ENCODE results near the gene ERH. TPM values are rescaled to one million over a fixed set of nuclear protein-coding genes. Genes with fewer than 3 reads are reported as not detected.

ERH gene
- total and polyA plus RNA-seq, 10 of the 15 experiments (the other 5 are each of a cell fraction or from before 2014, with no cell fraction given): 255 to 852 (median 382) TPM

DNA sequence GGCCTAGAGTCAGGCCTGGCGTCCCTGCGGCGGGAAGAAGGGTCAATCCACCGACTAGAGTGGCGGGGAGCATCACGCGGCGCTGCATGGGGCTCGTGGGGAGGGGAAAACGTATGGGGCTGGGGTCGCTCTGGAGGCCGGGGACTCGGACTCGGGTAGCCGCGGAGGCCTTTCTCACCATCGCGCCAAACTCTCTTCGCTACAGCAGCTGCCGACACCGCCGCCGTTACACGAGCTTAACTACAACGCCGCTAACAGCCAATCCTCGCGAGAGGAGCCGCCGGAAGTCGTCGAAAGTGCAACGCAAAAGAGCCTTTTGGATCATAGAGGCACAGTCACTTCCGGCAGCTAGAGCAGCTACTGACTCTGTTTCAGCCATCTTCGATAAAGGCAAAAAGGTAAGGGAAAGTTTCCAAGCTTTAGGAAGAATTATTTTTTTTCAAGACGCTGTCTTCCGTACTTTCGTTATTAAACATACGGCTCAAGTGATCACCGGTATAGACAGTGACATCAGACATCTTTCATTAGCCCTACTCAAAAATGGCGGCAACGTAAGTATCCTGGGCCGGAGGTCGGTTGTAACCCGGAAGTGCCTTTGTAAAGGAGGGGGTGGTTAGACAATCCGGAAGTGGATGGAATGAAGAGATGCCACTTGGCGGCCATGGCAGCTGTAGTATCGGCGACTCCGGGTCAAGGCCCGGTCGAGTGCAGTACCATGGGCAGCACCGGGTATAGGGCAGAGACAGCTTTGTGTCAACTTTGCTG lies at the start of gene ERH, which contains the start of gene SLC39A9 (continued):
- peak; percentile 27; the same call in 1 of the 2 replicates for TF ChIP-seq HSF1 (IDR thresholded peaks at IDR 0.05; ENCODE audit: low read depth, low read length)
- no peak for TF ChIP-seq NFIC (IDR thresholded peaks at IDR 0.05; ENCODE audit: low read depth, low read length)
- no peak for TF ChIP-seq ZBTB11 (CRISPR knock-in tag; IDR thresholded peaks at IDR 0.05)
- TF ChIP-seq SUPT20H (IDR thresholded peaks at IDR 0.05; ENCODE audit: borderline replicate concordance, control insufficient read depth, low read depth, low read length): no peak
- TF ChIP-seq, protein P1, sequence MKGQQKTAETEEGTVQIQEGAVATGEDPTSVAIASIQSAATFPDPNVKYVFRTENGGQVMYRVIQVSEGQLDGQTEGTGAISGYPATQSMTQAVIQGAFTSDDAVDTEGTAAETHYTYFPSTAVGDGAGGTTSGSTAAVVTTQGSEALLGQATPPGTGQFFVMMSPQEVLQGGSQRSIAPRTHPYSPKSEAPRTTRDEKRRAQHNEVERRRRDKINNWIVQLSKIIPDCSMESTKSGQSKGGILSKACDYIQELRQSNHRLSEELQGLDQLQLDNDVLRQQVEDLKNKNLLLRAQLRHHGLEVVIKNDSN (IDR thresholded peaks at IDR 0.05; ENCODE audit: borderline replicate concordance, extremely low read length, insufficient read depth, low read depth, low read length): no peak
- TF ChIP-seq, protein P2, sequence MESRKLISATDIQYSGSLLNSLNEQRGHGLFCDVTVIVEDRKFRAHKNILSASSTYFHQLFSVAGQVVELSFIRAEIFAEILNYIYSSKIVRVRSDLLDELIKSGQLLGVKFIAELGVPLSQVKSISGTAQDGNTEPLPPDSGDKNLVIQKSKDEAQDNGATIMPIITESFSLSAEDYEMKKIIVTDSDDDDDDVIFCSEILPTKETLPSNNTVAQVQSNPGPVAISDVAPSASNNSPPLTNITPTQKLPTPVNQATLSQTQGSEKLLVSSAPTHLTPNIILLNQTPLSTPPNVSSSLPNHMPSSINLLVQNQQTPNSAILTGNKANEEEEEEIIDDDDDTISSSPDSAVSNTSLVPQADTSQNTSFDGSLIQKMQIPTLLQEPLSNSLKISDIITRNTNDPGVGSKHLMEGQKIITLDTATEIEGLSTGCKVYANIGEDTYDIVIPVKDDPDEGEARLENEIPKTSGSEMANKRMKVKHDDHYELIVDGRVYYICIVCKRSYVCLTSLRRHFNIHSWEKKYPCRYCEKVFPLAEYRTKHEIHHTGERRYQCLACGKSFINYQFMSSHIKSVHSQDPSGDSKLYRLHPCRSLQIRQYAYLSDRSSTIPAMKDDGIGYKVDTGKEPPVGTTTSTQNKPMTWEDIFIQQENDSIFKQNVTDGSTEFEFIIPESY (IDR thresholded peaks at IDR 0.05): no peak; the same call in 1 of the 2 replicates
- TF ChIP-seq SP1 (IDR thresholded peaks at IDR 0.05; ENCODE audit: low read depth, low read length): peak; percentile 32
- peak in 1 of 2 experiments; percentile 33; a peak in 1 of 4 replicates for TF ChIP-seq ETV6 (conservative IDR thresholded peaks at IDR 0.05 in 1 of 2, IDR thresholded peaks at IDR 0.05 in 1 of 2; ENCODE audit: borderline replicate concordance in 1 of 2, low read depth in 1 of 2)
- peak; percentile 66; the same call in 1 of the 2 replicates for TF ChIP-seq TCF3 (IDR thresholded peaks at IDR 0.05; ENCODE audit: borderline replicate concordance, insufficient read depth, low read depth, low read length)
- no peak for TF ChIP-seq ZNF622 (IDR thresholded peaks at IDR 0.05)
- TF ChIP-seq ZNF217 (IDR thresholded peaks at IDR 0.05): no peak
- TF ChIP-seq CBX5 (IDR thresholded peaks at IDR 0.05; ENCODE audit: low read depth): no peak
- peak in 1 of 2 experiments; percentile 82; a peak in 2 of 3 replicates for TF ChIP-seq EGR1 (IDR thresholded peaks at IDR 0.05; ENCODE audit: borderline replicate concordance in 1 of 2, low read depth in 2 of 2, low read length in 2 of 2)
- TF ChIP-seq BACH1 (IDR thresholded peaks at IDR 0.05; ENCODE audit: borderline replicate concordance): peak; percentile 22; the same call in 1 of the 2 replicates
- peak; percentile 86 for TF ChIP-seq HCFC1 (IDR thresholded peaks at IDR 0.05; ENCODE audit: low read length)
- TF ChIP-seq, protein P3, sequence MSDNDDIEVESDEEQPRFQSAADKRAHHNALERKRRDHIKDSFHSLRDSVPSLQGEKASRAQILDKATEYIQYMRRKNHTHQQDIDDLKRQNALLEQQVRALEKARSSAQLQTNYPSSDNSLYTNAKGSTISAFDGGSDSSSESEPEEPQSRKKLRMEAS (IDR thresholded peaks at IDR 0.05; ENCODE audit: low read depth, low read length): peak; percentile 37
- no peak for TF ChIP-seq ZNF24 (IDR thresholded peaks at IDR 0.05)
- peak; percentile 85 for TF ChIP-seq BRCA1 (IDR thresholded peaks at IDR 0.05; ENCODE audit: low read depth, low read length)
